ENCODE data around the gene SLC49A3. TPM values are rescaled to one million over a fixed set of nuclear protein-coding genes. Genes with fewer than 3 reads are reported as not detected.

SLC49A3 gene
- total RNA-seq, 2 donors from 2014 or later = 15.1 to 16.4 TPM

DNA sequence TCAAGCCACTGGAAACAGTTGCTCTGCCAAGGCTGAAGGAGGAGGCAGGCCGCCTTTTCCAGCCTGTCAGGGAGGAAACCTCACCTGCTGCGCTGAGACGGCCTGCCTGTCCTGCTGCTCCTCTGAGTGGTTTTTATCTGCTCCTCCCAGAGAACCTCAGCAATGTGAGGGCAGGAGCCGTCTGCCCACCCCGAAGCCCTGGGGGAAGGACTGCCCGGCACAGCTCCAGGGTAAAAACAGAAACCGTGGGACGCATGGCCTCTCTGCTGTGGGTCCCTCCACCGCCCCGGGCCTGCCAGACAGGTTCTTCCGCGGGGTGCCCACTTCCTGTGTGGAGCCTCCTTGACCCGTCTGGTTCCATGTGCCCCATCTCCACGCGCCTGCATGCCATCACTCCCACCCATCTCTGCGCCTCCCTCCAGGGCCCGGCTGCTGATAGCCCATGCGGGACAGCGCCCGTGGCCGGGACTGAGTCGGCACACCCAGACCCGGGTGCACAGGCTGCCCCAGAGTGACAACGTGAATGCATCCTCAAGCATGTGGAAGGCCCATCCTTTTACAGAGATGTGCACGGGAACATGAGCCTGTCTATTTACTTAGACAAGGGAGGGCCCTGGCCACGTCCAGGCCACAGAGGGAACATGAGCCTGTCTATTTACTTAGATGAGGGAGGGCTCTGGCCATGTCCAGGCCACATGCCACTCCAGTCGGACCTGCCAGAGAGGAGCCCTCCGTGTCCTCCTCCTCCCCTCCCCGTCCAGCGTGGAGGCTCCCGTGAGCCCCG is 4.0 kb upstream of the SLC49A3 start:
- H3K4me1 ChIP-seq (ENCODE audit: control insufficient read depth, insufficient read depth, low read length) = peaks cover 3% of the 10 kb centered on the region
- H3K4me1 Mint-ChIP-seq = peaks cover 10% of the 10 kb centered on the region
- no peak overlapping the region for H3K27ac ChIP-seq (ENCODE audit: low read depth, low read length)
- H3K27me3 ChIP-seq (ENCODE audit: control insufficient read depth, insufficient read depth, low read length, poor library complexity, severe bottlenecking) = no peaks in the 10 kb centered on the region
- H3K4me3 ChIP-seq (ENCODE audit: low read length) = no peak overlapping the region
- H3K9me3 ChIP-seq (ENCODE audit: control insufficient read depth, low read length) = no peaks in the 10 kb centered on the region
- H3K4me3 Mint-ChIP-seq = no peak overlapping the region
- H3K27me3 Mint-ChIP-seq (ENCODE audit: insufficient read depth) = no peaks in the 10 kb centered on the region
- TF ChIP-seq, protein P1, sequence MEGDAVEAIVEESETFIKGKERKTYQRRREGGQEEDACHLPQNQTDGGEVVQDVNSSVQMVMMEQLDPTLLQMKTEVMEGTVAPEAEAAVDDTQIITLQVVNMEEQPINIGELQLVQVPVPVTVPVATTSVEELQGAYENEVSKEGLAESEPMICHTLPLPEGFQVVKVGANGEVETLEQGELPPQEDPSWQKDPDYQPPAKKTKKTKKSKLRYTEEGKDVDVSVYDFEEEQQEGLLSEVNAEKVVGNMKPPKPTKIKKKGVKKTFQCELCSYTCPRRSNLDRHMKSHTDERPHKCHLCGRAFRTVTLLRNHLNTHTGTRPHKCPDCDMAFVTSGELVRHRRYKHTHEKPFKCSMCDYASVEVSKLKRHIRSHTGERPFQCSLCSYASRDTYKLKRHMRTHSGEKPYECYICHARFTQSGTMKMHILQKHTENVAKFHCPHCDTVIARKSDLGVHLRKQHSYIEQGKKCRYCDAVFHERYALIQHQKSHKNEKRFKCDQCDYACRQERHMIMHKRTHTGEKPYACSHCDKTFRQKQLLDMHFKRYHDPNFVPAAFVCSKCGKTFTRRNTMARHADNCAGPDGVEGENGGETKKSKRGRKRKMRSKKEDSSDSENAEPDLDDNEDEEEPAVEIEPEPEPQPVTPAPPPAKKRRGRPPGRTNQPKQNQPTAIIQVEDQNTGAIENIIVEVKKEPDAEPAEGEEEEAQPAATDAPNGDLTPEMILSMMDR (conservative IDR thresholded peaks at IDR 0.05) = no peak
- H3K9ac ChIP-seq (ENCODE audit: extremely low read depth, low read length, poor library complexity, severe bottlenecking) = no peak overlapping the region
- H3K27ac Mint-ChIP-seq = no peak overlapping the region
- no peaks in the 10 kb centered on the region for H3K36me3 ChIP-seq (ENCODE audit: control insufficient read depth, insufficient read depth, low read length)
- H3K36me3 Mint-ChIP-seq (ENCODE audit: low read depth) = no peaks in the 10 kb centered on the region
- no peaks in the 10 kb centered on the region for H3K9me3 Mint-ChIP-seq
- 87 to 89% methylated on average over 22 to 32 of the region's 32 CpGs for WGBS, 2 experiments (ENCODE audit: insufficient coverage in 1 of 2, insufficient read length in 1 of 2)
- DNase-seq = no peak

DNA sequence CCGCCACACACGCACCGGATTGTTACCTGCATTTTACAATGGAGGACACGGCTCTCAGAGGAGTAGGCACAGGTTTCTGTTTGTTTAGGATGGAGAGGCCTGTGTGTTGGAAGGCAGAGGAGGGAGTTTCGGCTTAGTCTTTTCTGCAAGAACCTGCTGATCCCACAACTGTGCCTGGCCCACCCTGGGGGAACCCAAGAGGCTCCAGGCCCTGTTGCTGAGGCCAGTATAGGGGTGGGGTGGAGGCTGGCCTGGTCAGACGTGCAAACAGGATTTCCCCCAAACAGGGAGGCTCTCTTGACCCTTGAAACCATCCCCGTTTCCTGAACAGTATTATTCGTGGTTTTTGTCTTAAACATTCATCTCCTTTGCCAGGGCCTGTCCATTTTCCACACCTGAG is 772 bp upstream of the SLC49A3 start:
- Histone ChIP-seq H3K36me3 (ENCODE audit: control insufficient read depth, insufficient read depth, low read length) (no peaks in the 10 kb centered on the region), H3K9me3 (ENCODE audit: control insufficient read depth, low read length) (no peaks in the 10 kb centered on the region), H3K4me1 (ENCODE audit: control insufficient read depth, insufficient read depth, low read length) (peaks cover 3% of the 10 kb centered on the region), H3K27ac (ENCODE audit: low read depth, low read length) (no peak overlapping the region), H3K27me3 (ENCODE audit: control insufficient read depth, insufficient read depth, low read length, poor library complexity, severe bottlenecking) (no peaks in the 10 kb centered on the region), H3K4me3 (ENCODE audit: low read length) (peak overlapping the region; percentile 27), H3K9ac (ENCODE audit: extremely low read depth, low read length, poor library complexity, severe bottlenecking) (no peak overlapping the region)
- 88 to 91% methylated on average over 7 to 8 of the region's 8 CpGs for WGBS, 2 experiments (ENCODE audit: insufficient coverage in 1 of 2, insufficient read length in 1 of 2)
- H3K4me3 Mint-ChIP-seq = peak overlapping the region; percentile 53
- no peaks in the 10 kb centered on the region for H3K9me3 Mint-ChIP-seq
- no peak for DNase-seq
- H3K27ac Mint-ChIP-seq = no peak overlapping the region
- peaks cover 10% of the 10 kb centered on the region for H3K4me1 Mint-ChIP-seq
- H3K36me3 Mint-ChIP-seq (ENCODE audit: low read depth) = peaks cover 5% of the 10 kb centered on the region
- H3K27me3 Mint-ChIP-seq (ENCODE audit: insufficient read depth) = no peaks in the 10 kb centered on the region
- TF ChIP-seq, protein P1 (conservative IDR thresholded peaks at IDR 0.05) = no peak

DNA sequence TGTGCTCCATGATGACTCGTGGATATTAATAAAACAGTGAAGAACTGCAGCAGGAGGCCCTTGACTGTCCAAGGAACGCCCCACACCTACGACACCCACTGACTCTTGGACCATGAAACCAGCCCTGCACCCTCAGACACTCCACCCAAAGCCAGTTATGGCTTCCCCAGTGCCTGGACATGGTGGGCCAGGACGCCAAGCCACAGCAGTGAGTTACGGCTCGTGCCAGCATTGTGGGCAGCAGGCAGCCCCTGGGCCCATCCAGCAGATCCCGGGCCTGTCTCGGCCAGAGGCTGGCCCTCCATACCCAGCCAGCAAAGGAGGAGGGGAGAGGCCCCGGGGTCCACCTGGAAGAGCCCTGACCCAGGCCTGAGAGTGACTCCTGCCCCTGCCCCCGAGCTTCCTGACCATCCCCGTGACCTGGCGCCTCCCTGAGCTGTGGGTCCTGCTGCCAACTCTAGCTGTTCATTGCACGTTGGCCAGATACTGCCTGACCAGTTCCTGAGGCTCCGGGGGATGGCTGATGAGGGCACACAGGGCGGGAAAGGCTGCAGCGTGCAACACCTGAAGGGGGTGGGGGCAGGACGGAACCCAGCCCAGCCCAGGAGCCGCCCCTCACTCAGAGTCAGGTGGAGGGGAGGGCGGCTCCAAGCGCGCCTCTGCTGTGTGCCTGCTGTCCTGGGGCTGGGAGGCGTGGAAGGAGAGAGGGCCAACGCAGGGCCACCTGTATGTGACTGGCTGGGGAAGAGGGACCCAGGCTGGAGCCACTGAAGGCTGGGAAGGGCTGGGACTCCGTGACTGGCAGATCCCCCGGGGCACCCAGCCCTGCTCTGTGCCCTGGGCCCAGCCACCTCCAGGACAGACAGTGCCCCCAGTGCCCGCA is 739 bp downstream of the SLC49A3 start:
- TF ChIP-seq, protein P1 (conservative IDR thresholded peaks at IDR 0.05) = no peak
- 82 to 84% methylated on average over 15 to 26 of the region's 26 CpGs for WGBS, 2 experiments (ENCODE audit: insufficient coverage in 1 of 2, insufficient read length in 1 of 2)
- peak overlapping the region; percentile 53 for H3K4me3 Mint-ChIP-seq

More for the DNA sequence above, 739 bp downstream of the SLC49A3 start:
- H3K27me3 Mint-ChIP-seq (ENCODE audit: insufficient read depth) = no peaks in the 10 kb centered on the region
- H3K4me3 ChIP-seq (ENCODE audit: low read length) = peak overlapping the region; percentile 27
- H3K9ac ChIP-seq (ENCODE audit: extremely low read depth, low read length, poor library complexity, severe bottlenecking) = no peak overlapping the region
- H3K4me1 Mint-ChIP-seq = peaks cover 7% of the 10 kb centered on the region
- peaks cover 5% of the 10 kb centered on the region for H3K36me3 Mint-ChIP-seq (ENCODE audit: low read depth)
- no peaks in the 10 kb centered on the region for H3K9me3 ChIP-seq (ENCODE audit: control insufficient read depth, low read length)
- no peak overlapping the region for H3K27ac ChIP-seq (ENCODE audit: low read depth, low read length)
- DNase-seq = peak; percentile 88
- no peaks in the 10 kb centered on the region for H3K27me3 ChIP-seq (ENCODE audit: control insufficient read depth, insufficient read depth, low read length, poor library complexity, severe bottlenecking)
- H3K27ac Mint-ChIP-seq = no peak overlapping the region
- H3K4me1 ChIP-seq (ENCODE audit: control insufficient read depth, insufficient read depth, low read length) = peaks cover 3% of the 10 kb centered on the region
- H3K36me3 ChIP-seq (ENCODE audit: control insufficient read depth, insufficient read depth, low read length) = no peaks in the 10 kb centered on the region
- H3K9me3 Mint-ChIP-seq = no peaks in the 10 kb centered on the region
